GM21381 (cell line): Measurements from ENCODE around the gene NFATC2.
A peak's percentile ranks its signal among the peaks of the same experiment; 100 is the strongest.

Experiments
- ATAC-seq: cut with Tn5 transposase; IDR thresholded peaks from one replicate; pipeline ENCODE4 v1.9.1; 2021; ENCODE audit warnings: mild to moderate bottlenecking, moderate library complexity; ENCODE audit not compliant: unreplicated experiment

NFATC2 gene

DNA sequence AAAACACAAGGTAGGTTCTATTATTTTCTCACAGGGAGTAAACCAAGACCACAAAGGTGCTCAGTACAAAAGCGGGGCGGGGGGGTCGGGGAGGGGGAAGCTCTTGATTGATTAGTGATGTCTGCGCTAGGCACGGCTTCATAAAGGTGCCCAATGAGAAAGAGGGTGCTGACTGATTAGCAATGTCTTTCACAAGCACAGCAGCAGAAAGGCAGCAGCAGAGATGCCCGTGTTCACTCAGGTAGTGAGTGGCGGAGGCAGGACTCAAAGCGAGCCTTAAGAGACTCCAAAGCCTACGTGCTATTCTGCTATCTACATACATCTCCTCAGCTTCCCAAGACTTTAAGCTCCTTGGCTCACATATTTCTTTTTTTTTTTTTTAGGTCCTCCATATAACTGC lies 20.3 kb downstream of the NFATC2 start:
- no peak for ATAC-seq

DNA sequence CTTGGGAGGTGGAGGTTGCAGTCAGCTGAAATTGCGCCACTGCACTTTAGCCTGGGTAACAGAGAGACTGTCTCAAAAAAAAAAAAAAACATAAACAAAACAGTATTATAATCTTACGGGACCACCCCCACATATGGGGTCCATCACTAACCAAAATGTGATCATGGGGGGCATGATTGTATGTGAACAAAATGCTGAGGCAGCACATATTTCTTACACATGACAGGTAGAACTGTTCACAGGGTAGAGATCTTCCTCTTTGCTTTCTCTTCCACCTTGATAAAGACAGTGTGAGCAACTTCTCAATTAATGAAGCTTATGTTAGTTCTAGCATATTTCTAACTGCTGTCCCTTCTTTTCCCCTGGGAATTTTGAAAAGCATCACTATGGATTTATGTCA lies 24.7 kb downstream of the NFATC2 start:
- no peak for ATAC-seq

DNA sequence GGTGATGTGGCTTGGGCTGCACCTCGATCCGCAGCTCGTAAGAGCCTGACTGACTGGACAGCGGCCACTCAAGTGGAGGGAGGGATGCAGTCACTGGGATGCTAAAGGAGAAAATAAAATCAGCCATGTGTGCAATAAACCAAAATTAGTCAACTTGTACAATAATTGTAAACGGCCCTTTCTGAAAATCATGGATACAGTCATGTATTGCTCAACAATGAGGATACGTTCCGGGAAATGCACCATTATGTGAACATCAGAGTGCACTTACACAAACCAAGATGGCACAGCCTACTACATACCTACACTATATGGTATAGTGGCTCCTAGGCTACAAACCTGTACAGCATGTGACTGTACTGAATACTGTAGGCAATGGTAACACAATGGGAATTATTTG lies 25.7 kb downstream of the NFATC2 start:
- ATAC-seq: no peak

DNA sequence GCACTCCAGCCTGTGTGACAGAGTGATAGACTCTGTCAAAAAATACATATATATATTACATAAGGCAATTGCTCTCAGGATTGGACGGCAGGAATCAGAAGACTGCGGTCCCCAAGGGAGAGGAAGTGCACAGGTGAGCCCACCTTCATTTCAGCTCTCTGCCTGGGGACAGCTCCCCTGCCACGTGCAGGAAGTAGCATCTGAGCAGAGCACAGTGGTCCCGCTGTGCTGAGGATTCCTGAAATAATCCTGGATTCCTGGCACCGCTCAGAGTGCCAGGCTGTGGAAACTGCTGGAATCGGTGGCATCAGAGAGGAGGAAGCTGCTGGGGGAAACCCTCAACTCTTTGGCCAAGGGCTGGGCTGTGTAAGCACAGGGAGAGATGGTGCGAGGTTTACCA lies 27.7 kb downstream of the NFATC2 start:
- ATAC-seq: no peak

DNA sequence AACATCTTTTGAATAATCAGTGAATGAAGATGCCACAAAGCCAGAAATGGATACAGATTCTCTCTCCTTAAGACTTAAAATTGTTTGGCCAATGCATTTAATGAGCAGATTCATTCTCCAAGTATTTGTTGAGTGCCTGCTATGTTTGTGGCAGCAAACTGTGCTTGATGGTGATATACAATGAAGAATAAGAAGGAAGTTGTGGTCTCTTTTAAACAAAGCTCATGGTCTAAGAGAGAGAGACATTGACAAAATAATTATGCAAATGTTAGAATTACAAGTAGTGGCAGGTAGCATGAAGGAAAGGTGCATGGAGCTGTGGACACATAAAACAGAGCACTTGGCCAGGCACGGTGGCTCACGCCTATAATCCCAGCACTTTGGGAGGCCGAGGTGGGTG lies 28.3 kb downstream of the NFATC2 start:
- ATAC-seq: no peak

DNA sequence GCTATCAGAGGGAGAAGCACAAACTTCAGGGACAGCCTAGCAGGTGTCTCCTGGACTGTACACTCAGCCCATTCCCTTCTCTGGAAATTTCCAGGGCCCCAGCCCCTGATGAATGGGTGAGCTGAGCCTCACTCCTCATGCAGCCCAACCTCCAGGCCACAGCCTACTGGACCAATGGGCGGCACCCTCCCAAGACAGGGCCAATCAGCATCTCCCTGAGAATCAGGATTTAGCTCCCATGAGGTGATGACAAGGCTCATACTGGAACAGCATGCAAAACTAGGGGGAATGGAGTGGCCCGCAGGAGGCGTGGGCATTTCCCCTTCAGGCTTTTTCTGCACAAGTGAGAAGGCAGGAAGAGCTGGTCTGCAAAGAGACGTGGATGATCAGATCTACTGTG lies 29.0 kb downstream of the NFATC2 start:
- no peak for ATAC-seq

DNA sequence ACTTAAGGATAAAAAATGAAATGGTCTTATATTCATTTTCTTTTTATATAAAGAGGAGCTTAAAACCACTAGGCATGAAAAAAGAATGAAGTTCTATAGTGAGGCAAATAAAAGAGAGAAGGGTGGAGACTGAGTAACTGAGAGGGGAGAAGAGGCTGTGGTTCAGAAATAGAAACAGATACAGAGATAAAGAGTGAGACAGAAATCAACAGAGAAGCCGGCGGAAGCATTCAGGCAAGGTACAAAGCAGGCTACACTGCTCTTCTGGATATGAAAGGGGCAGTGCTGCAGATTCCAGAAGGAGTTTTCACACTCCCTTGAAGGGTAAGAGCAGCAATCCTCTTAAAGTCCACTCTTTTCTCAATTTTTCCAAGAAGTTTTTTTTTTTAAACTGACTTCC lies 29.9 kb downstream of the NFATC2 start:
- no peak for ATAC-seq

DNA sequence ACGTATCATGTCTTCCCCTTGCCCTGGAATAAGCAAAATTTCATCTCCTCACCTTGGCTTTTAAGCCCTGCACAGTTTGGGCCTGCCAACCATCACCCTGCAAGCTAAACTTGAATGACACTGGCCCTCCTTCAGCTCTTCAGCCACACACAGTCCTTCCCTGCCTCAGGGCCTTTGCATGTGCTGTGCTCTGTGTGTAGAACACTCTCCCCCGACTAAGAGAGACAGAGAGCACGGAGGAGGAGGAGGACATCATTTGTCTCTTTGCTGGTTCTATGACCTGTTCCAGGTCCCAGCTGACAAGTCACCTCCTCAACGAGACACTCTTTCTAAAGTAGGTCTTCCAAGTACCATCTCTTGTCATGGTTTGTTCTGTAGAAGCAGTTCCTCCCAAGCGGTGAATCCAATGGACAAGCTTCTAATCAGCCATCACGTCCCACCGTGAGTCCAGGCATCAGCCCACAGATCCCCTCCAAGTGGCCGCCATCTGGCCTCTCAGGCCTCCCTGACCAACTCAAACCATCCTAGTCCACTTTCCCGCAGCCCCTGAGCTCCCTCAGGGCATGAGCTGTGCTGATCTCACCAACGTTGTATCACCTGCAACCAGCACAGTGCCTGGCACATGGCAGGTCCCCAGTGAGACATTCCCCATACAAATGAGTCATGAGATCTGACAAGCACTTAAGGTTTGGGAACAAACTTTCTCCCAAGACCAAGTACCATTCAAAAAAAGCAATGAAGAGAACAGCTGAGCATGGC lies 30.5 kb downstream of the NFATC2 start:
- no peak for ATAC-seq

DNA sequence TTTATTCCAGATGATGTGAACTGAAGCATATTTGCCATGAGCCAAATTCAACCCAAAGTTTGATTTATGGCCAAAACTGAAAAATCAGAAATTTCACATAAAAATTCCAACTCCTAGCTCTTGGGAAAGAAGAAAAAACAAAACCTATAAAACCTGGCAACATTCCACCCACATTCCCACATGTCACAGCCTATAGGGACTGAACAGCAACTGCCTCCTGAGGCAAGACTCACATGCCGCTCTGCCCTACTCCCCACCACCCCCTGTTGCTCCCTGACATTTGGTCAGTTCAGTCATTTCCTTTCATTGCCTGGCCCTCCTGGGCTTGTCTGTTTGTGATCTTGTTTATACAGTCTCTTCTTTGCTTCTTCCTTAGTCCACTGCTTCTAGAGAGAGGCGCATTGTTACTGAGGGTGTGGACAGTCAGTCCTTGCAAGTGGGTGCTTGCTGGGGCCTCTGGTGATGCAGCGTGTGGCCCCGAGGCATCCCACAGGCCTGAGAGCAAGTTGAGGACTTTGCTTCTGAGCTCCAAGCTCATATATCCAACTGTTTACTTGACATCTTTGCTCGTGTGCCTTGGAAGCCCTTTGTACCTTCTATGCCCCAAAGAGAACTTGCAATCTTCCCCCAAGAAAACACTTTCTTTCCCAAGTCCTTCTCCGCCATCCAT lies 31.4 kb downstream of the NFATC2 start:
- no peak for ATAC-seq

DNA sequence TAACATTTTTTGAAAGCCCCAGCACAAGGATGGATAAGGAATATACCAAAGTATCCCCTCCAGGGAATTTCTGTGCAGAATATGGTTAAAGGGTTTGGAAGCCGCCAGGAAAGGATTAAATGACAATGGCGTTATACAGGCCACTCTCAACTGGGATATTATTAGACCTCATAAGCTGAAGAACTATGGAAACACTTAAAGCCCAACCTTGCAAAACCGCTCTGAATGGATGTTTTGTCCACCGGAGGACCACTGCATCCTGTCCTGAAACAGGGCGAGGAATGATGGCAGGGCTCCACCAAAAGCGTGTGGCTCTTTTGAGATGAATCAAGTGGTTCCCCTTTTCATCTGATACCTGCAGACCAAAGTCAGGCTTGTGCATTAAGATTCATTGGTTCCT lies 32.4 kb downstream of the NFATC2 start:
- ATAC-seq: no peak

DNA sequence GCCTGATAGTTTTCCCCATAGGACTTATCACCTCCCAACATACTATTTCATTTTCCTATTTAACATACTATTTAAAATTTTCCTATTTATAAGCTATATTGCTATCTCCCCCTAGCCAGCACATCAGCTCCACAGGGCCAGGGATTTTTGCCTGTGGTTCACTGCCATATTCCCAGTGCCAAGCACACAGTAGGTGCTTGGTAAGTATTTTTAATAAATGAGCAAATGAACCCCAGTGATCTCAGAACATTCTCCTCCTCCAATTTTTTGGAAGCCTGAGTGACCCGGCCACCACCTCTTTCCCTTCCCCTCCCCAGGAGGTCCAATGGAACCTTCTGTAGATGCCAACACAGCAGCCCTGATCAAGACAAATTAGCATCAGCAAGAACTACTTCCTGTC lies 33.3 kb downstream of the NFATC2 start:
- ATAC-seq: no peak

DNA sequence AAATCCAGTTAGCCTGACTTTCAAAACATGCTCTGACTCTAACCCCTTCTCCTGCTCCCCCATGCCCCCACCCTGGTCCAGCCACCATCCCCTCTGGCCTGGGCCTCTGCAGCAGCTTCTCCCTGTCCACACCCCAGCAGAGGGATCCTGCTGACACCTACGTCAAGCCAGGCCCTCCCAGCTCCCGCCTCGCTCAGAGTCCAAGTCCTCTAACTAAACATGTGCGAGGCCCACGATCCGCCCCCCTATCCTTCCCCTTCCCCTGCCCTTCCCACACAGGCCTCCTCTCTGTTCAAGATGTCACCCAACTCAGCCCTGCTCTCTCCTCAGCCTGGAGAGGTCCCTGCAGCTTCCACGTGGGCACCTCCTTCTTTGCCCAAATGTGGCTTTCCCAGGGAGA lies 33.7 kb downstream of the NFATC2 start:
- no peak for ATAC-seq

DNA sequence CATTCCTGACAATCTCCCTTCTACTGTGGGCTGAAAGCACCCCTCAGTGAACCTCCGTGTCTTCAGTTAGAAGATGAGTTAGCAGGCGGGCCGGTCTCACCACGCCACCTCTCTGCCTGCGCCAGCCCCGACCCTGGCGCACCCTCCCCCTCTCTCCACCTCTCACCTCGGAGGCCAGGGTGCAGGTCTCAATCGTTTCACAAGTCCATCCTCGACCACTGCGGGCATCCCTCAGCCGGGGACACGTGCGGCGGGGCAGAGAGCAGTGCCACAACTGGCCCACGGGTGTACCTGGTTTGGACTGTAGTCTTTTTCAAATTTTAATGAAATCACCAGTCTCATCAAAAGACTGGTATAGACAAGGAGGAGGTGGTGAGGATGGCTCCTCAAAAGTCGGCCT lies 34.4 kb downstream of the NFATC2 start:
- ATAC-seq: no peak

DNA sequence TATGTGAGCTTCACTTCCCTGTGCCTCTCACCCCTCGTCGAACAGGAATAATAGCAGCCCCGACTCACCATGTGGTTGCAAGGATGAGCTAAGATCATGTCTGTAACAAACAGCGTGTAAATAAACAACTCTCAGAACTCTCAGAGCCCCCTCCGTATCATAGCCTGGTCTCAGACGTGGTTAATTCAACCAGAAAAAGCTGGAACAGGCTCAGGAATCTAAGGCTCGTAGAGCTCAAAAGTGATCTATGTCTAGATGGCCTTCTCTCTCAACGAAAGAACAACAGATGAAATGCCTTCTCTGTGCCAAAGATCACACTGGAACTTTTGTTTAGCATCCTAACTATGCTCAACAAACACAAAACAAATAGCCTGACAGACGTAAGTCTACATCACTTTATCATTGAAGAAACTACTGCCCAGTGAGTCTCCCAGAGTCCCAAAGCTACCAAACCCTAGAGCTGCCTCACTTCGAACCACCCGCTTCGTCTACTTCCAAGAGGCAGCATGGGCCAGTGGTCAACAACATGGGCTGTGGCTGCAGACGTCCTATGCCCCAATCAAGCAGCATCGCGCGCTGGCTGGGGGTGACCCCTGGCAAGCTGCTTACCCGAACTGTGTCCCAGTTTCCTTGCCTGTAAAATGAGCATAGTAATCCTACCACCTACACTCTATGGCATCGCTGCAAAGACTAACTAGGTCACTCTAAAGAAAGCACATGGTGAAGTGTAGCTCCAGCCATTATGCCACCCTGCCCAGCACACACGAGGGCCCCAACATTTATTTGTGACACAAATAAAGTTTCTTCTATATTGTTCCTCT lies 35.1 kb downstream of the NFATC2 start:
- ATAC-seq: no peak

DNA sequence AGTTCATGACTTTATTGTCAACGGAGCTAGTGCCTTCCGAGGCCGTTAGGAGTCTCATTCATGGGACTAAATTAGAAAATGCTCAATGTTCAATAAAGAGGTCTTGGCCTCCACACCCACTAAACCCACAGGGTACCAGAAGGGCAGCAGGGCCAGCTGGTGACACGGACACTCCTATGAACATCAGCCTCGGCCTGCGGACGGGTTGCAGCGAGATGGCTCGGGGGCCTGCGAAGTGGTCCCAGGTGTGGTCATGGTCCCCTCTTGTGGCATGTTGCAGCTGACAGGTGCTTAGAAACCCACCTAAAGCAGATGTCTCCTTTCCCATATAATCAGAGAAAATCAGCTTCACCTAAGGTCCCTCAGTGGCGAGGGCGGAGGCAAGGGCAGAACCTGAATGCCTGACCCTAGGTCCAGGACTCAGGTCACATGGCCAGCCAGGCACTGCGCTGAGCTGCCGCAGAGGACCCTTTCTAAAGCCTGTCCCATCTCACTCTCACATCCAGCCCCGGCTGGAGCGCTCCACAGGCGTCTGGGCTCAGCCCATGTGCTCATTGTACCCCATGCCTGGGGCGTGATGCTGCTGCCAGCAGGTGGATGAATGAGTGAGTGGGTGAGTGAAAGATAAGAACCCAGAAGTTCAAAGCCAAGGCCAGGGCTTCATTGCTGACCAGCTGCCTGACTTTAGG lies 35.8 kb downstream of the NFATC2 start:
- no peak for ATAC-seq

DNA sequence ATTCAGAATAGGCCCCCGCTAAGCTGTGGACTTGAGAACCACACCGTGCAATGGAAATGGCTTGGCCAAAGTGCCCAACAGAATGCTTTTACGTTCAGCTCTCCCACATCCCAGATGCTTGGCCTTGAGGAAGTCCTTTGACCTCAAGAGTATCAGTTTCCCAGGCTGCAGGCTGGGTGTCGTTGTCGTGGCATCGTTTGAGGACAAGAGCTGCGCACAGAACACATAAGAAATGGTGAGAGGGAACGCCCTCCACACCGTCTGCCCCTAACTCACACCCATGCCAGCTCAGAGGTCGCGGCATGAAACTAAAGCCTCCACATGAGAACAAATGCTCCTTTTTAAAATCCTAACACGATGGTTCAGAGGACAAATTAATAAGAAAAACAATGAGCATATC lies 37.0 kb downstream of the NFATC2 start:
- ATAC-seq: no peak

DNA sequence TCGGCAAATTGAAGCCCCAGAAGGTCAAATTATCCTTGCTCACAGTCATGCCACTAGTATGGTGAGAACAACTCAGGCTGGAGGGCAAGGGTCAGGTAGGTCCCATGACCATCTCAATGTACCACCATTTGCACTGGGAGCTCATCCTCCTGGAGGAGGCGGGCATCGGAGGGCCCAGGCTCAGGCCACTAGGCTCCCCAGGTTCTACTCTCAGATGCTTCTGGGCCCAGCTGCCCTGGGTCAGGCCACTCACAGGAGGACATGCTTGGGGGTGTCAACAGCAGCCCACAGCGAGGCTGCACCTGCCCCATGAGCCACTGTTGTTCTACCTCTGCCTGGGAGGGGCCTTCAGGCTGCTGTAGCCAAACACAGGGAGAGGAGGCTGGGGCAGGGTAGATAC lies 39.1 kb downstream of the NFATC2 start:
- ATAC-seq: no peak

DNA sequence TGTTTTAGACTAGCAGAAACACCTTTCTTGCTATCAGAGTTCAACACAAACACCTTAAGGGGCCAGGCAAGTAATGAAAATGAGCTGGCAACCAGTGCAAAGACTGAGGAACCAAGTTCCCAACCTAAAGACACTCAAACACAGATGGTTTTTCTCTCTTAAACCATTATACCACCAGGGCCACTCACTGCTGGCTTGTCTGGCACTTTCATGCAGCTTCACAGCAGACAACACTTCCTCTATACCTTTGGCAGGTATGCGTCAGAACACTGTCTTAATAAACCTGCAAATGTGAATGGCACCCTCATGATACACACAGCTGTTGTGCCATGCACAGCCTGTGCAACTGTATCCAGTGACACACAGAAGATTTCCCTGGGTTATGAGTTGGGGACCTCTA lies 41.6 kb downstream of the NFATC2 start:
- no peak for ATAC-seq

DNA sequence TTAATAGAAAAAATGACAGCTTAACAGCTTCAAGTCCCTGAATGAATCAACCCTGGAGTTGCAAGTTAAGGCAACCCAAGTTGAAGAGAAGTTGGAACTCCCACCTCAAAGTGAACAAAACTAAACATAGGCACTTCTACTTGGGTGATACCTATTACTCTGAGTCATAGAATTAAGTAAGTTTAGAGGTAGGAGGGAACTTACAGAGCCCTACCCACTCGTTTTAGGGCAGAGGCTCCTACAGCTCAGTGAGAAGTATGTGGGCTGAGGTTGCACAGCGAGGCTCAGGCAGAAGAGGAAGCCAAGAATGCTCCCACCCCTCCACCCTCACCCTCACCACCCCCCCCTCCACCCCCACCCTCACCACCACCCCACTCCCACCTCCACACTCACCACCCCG lies 42.2 kb downstream of the NFATC2 start:
- peak; percentile 66 for ATAC-seq

DNA sequence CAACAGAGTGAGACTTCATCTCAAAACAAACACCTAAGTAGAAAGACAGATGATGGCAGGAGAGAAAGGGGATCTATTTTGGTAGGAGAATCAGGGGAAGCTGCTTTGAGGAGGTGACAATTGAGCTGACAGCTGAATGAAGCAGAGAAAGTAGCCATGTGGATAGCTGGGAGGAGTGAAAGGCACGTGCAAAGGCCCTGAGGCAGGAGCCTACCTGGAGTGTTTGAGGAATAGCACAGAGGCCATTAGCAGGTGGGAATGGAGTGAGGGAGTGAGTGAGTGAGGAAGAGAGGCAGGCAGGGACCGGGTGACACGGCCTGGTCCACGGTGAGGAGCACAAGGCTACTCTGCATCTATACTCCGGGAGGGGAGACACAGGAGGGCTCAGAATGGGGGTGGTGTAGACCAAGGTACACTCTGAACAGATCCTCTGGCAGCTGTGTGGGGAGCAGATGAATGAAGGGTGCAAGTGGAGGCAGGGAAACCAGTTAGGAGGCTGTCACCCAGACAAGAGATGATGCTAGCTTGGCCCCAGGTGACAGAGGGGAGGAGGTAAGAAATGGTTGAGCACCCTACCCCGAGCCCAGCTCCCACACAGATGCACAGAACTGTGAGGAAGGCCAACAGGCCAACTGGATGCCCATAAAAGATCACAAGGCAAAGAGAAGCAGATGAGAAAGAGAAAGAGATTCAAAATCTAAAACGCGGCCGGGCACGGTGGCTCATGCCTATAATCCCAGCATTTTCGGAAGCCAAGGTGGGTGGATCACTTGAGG lies 43.6 kb downstream of the NFATC2 start:
- no peak for ATAC-seq
